ENCODE measurements around the gene TOMM34.

- TF ChIP-seq FOXP4 (CRISPR knock-in tag; IDR thresholded peaks at IDR 0.05) (no peak), CTCF (IDR thresholded peaks at IDR 0.05) (no peak), SP1 (CRISPR knock-in tag; conservative IDR thresholded peaks at IDR 0.05) (no peak)
Observed at GRCh38 chr20:44963325-44964215, 3.4 kb upstream of the TOMM34 start.
